Neural cell (in vitro differentiated cells): ENCODE measurements around the gene CAV3. TPM values are rescaled to one million over a fixed set of nuclear protein-coding genes. Genes with fewer than 3 reads are reported as not detected.

Experiments
- H2AFZ ChIP-seq: fragments of 200-600, 300-800 bp; sonication (generic), shearing (Covaris generic); 2 replicates; pipeline ENCODE4 v1.6.0; 2014; ENCODE audit warnings: low read depth, mild to moderate bottlenecking, antibody characterized with exemption, low read length, moderate library complexity
- H3F3A ChIP-seq: fragments of 200-600 bp; shearing (Covaris generic); 2 replicates; pipeline ENCODE4 v1.6.1; 2016; ENCODE audit warnings: mild to moderate bottlenecking, moderate library complexity, mixed read lengths, antibody characterized with exemption, low read length; ENCODE audit not compliant: insufficient read depth, poor library complexity, severe bottlenecking
- H3K27ac ChIP-seq: fragments of 200-600, 300-800 bp; sonication (generic), shearing (Covaris generic); 2 replicates; pipeline ENCODE4 v1.5.1; 2014; ENCODE audit warnings: mild to moderate bottlenecking, low read length, moderate library complexity
- H3K27me3 ChIP-seq: fragments of 300-800, 200-600 bp; sonication (generic), shearing (Covaris generic); 2 replicates; pipeline ENCODE4 v1.6.0; 2014; ENCODE audit warnings: mild to moderate bottlenecking, low read depth, low read length, moderate library complexity; ENCODE audit not compliant: insufficient read depth
- H3K36me3 ChIP-seq: fragments of 300-800, 200-600 bp; sonication (generic), shearing (Covaris generic); 2 replicates; pipeline ENCODE4 v1.5.1; 2014; ENCODE audit warnings: mild to moderate bottlenecking, antibody characterized with exemption, low read length, moderate library complexity; ENCODE audit not compliant: insufficient read depth
- H3K4me2 ChIP-seq: fragments of 300-800, 200-600 bp; sonication (generic), shearing (Covaris generic); 2 replicates; pipeline ENCODE4 v1.6.0; 2014; ENCODE audit warnings: mild to moderate bottlenecking, low read length
- H3K4me3 ChIP-seq: fragments of 300-800, 200-600 bp; sonication (generic), shearing (Covaris generic); 2 replicates; pipeline ENCODE4 v1.5.1; 2014; ENCODE audit warnings: mild to moderate bottlenecking, low read length, moderate library complexity
- H3K79me2 ChIP-seq: fragments of 200-600 bp; shearing (Covaris generic); replicated peaks from 2 replicates; pipeline ENCODE4 v1.6.0; 2014; ENCODE audit warnings: mild to moderate bottlenecking, low read length, moderate library complexity; ENCODE audit not compliant: insufficient read depth
- H3K9ac ChIP-seq: fragments of 300-800, 200-600 bp; sonication (generic), shearing (Covaris generic); 2 replicates; pipeline ENCODE4 v1.6.1; 2016; ENCODE audit warnings: mild to moderate bottlenecking, low read length, mixed read lengths
- H3K9me2 ChIP-seq: fragments of 200-600 bp; shearing (Covaris generic); 2 replicates; pipeline ENCODE4 v1.6.1; 2016; ENCODE audit warnings: mild to moderate bottlenecking, low read length, mixed read lengths; ENCODE audit not compliant: insufficient read depth
- H3K9me3 ChIP-seq: fragments of 200-600, 300-800 bp; sonication (generic), shearing (Covaris generic); 2 replicates; pipeline ENCODE4 v1.6.1; 2016; ENCODE audit warnings: mild to moderate bottlenecking, mixed run types, low read length, moderate library complexity, mixed read lengths
- H4K20me1 ChIP-seq: fragments of 200-600 bp; shearing (Covaris generic); 2 replicates; pipeline ENCODE4 v1.6.1; 2016; ENCODE audit warnings: mild to moderate bottlenecking, mixed run types; ENCODE audit not compliant: insufficient read depth
- CTCF ChIP-seq: fragments of 450-650 bp; IDR thresholded peaks from 2 replicates; pipeline ENCODE4 v1.5.1; 2014; ENCODE audit warnings: antibody characterized with exemption, mild to moderate bottlenecking, moderate library complexity; ENCODE audit not compliant: poor library complexity, severe bottlenecking
- EP300 ChIP-seq: fragments of 450-650 bp; conservative IDR thresholded peaks from 2 replicates; pipeline ENCODE4 v1.6.1; 2014; ENCODE audit warnings: antibody characterized with exemption, mild to moderate bottlenecking, moderate library complexity; ENCODE audit not compliant: poor library complexity, severe bottlenecking
- EZH2 ChIP-seq: fragments of 200-600, 300-800 bp; shearing (Covaris generic), sonication (generic); IDR thresholded peaks from 2 replicates; pipeline ENCODE4 v1.6.1; 2014; ENCODE audit warnings: antibody characterized with exemption, low read length, borderline replicate concordance, mild to moderate bottlenecking; ENCODE audit not compliant: insufficient read depth, poor library complexity, severe bottlenecking
- MXI1 ChIP-seq: fragments of 450-650 bp; conservative IDR thresholded peaks from 2 replicates; pipeline ENCODE4 v1.6.1; 2014; ENCODE audit warnings: antibody characterized with exemption, mild to moderate bottlenecking; ENCODE audit not compliant: poor library complexity, severe bottlenecking
- POLR2AphosphoS5 ChIP-seq: IDR thresholded peaks from 2 replicates; pipeline ENCODE4 v1.6.1; 2012
- RAD21 ChIP-seq: fragments of 450-650 bp; conservative IDR thresholded peaks from 2 replicates; pipeline ENCODE4 v1.6.1; 2014; ENCODE audit warnings: antibody characterized with exemption, mild to moderate bottlenecking, moderate library complexity
- REST ChIP-seq: IDR thresholded peaks from 2 replicates; pipeline ENCODE4 v1.6.1; 2012; ENCODE audit warnings: borderline replicate concordance
- SMC3 ChIP-seq: fragments of 450-650 bp; conservative IDR thresholded peaks from 2 replicates; pipeline ENCODE4 v1.6.1; 2014; ENCODE audit warnings: antibody characterized with exemption, mild to moderate bottlenecking, moderate library complexity; ENCODE audit not compliant: poor library complexity
- TAF1 ChIP-seq: IDR thresholded peaks from 2 replicates; pipeline ENCODE4 v1.6.1; 2012; ENCODE audit warnings: low read depth
- polyA plus RNA-seq: library from polyadenylated mRNA; depleted of rRNA; stranded (reverse); fragments of >200 nt; gene quantifications from 2 replicates; pipeline ENCODE4 v1.2.3, GENCODE V29; 2014

Gene CAV3
- polyA plus RNA-seq, 1 donor from 2014 or later: not detected

GRCh38 chr3:8746780-8747345 lies 13.3 kb downstream of the CAV3 start:
- H3K4me2 ChIP-seq: no peak overlapping the region
- no peaks in the 10 kb centered on the region for H3K27me3 ChIP-seq
- H3K79me2 ChIP-seq: no peaks in the 10 kb centered on the region
- H3K4me3 ChIP-seq: no peak overlapping the region
- no peak for TF ChIP-seq RAD21
- TF ChIP-seq POLR2AphosphoS5: no peak
- TF ChIP-seq EP300: no peak
- no peak for TF ChIP-seq SMC3
- no peak for TF ChIP-seq MXI1
- TF ChIP-seq REST: no peak
- no peak for TF ChIP-seq CTCF
- TF ChIP-seq TAF1: no peak
- TF ChIP-seq EZH2: no peak
- H3K9me3 ChIP-seq: no peaks in the 10 kb centered on the region
- H3K9ac ChIP-seq: no peak overlapping the region
- no peaks in the 10 kb centered on the region for H3K9me2 ChIP-seq
- no peak overlapping the region for H2AFZ ChIP-seq
- no peaks in the 10 kb centered on the region for H4K20me1 ChIP-seq
- no peaks in the 10 kb centered on the region for H3K36me3 ChIP-seq
- no peaks in the 10 kb centered on the region for H3F3A ChIP-seq
- no peak overlapping the region for H3K27ac ChIP-seq

- no peaks in the 10 kb centered on the region for H3F3A ChIP-seq
- no peaks in the 10 kb centered on the region for H3K27me3 ChIP-seq
- H3K9me3 ChIP-seq: no peaks in the 10 kb centered on the region
- H3K9ac ChIP-seq: no peak overlapping the region
- no peaks in the 10 kb centered on the region for H3K79me2 ChIP-seq
- TF ChIP-seq CTCF (no peak), SMC3 (no peak), POLR2AphosphoS5 (no peak)
- H3K27ac ChIP-seq: no peak overlapping the region
- H3K4me2 ChIP-seq: no peak overlapping the region
- H3K4me3 ChIP-seq: no peak overlapping the region
- no peaks in the 10 kb centered on the region for H3K9me2 ChIP-seq
- no peaks in the 10 kb centered on the region for H3K36me3 ChIP-seq
- H2AFZ ChIP-seq: no peak overlapping the region
- H4K20me1 ChIP-seq: no peaks in the 10 kb centered on the region
These were observed 15.7 kb downstream of the CAV3 start for GRCh38 chr3:8749316-8749715.
